H54 (cell line): ENCODE measurements around the gene RHBDF2.

Experiments used
- DNase-seq: peaks from one replicate; pipeline ENCODE4 v3.0.0; 2011; ENCODE audit warnings: low spot score, mixed read lengths; ENCODE audit not compliant: insufficient read length
- FAIRE-seq: peaks from 3 replicates; lab custom pipeline; 2011; peaks lifted over from hg19 to GRCh38; lab: Jason Lieb, UNC
- POLR2A ChIP-seq: IDR thresholded peaks from 2 replicates; pipeline ENCODE4 v1.6.1; 2011; ENCODE audit warnings: low read depth, mild to moderate bottlenecking, low read length

The RHBDF2 gene

GRCh38 chr17:76467366-76467765 lies 33.9 kb downstream of the RHBDF2 start, which contains the start of gene AANAT:
AANAT (plus strand) TSS chr17:76467603; CDS start chr17:76468747, 1,144 bp downstream.
- TF ChIP-seq POLR2A: no peak
- DNase-seq: no peak

GRCh38 chr17:76466775-76467130 lies 34.5 kb downstream of the RHBDF2 start:
- FAIRE-seq (no peak), DNase-seq (no peak)
- TF ChIP-seq POLR2A: no peak

More at GRCh38 chr17:76467366-76467765, 33.9 kb downstream of the RHBDF2 start, which contains the start of gene AANAT:
- no peak for FAIRE-seq

- no peak for FAIRE-seq
- no peak for TF ChIP-seq POLR2A
- DNase-seq: no peak
Measured at GRCh38 chr17:76462556-76463290, 38.5 kb downstream of the RHBDF2 start.

- peak; percentile 55 for DNase-seq
- no peak for FAIRE-seq
- no peak for TF ChIP-seq POLR2A
Measured at GRCh38 chr17:76461765-76462555, 39.3 kb downstream of the RHBDF2 start.

GRCh38 chr17:76459674-76460073 lies 41.5 kb downstream of the RHBDF2 start:
- TF ChIP-seq POLR2A: no peak
- FAIRE-seq (no peak), DNase-seq (no peak)

- TF ChIP-seq POLR2A: no peak
- DNase-seq (peak; percentile 62), FAIRE-seq (no peak)
Measured at GRCh38 chr17:76458580-76459490, 42.4 kb downstream of the RHBDF2 start.

- DNase-seq (no peak), FAIRE-seq (no peak)
- no peak for TF ChIP-seq POLR2A
Measured at GRCh38 chr17:76453431-76453743, 47.8 kb downstream of the RHBDF2 start.

GRCh38 chr17:76452660-76453430 lies 48.4 kb downstream of the RHBDF2 start, which contains the start of gene UBE2O:
UBE2O (minus strand) TSS chr17:76453152; CDS start chr17:76453141, 11 bp downstream.
- FAIRE-seq (no peak), DNase-seq (peak; percentile 88)
- TF ChIP-seq POLR2A: peak; percentile 72; the same call in 1 of the 2 replicates

- FAIRE-seq (no peak), DNase-seq (no peak)
- no peak for TF ChIP-seq POLR2A
Measured at GRCh38 chr17:76452127-76452659, 49.0 kb downstream of the RHBDF2 start.

GRCh38 chr17:76451506-76451905 lies 49.7 kb downstream of the RHBDF2 start:
- TF ChIP-seq POLR2A: no peak
- FAIRE-seq: no peak
- no peak for DNase-seq

- TF ChIP-seq POLR2A: no peak
- DNase-seq: no peak
- FAIRE-seq: no peak
Measured at GRCh38 chr17:76449126-76449525, 52.1 kb downstream of the RHBDF2 start.

- FAIRE-seq (no peak), DNase-seq (no peak)
Measured at GRCh38 chr17:76447931-76448652, 53.1 kb downstream of the RHBDF2 start.

More at GRCh38 chr17:76447931-76448652, 53.1 kb downstream of the RHBDF2 start:
- no peak for TF ChIP-seq POLR2A
